Astrocyte of the cerebellum (primary cell): ENCODE measurements around the gene POLD1.

Experiments used
- DNase-seq: peaks from one replicate; pipeline ENCODE4 v3.0.0-alpha.2; 2011; ENCODE audit warnings: low read depth
- H3K4me3 ChIP-seq: 2 replicates; pipeline ENCODE4 v1.5.1; 2011; ENCODE audit warnings: mild to moderate bottlenecking, low read depth, low read length, moderate library complexity
- in situ Hi-C: cut with HindIII; loops from 2 replicates; pipeline ENCODE4 v1.10.0; 2017; ENCODE audit warnings: low sequenced_read_pairs
- TF ChIP-seq, protein P1 (sequence below): IDR thresholded peaks from 2 replicates; pipeline ENCODE4 v1.5.1; 2012; ENCODE audit warnings: low read length, low read depth, moderate library complexity, mild to moderate bottlenecking; ENCODE audit errors: missing control alignments

POLD1 gene

DNA sequence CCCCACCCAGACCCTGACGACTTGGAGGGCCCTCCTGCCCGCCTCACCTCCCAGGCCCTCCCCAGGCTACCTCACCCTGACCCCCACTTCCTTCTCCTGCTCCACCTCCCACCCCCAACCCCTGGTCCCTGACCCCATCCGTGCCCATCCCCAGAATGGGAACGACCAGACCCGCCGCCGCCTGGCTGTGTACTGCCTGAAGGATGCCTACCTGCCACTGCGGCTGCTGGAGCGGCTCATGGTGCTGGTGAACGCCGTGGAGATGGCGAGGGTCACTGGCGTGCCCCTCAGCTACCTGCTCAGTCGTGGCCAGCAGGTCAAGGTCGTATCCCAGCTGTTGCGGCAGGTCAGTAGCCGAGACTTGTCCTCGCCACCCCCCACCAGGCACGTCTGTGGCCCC lies 22.7 kb downstream of the POLD1 start:
- TF ChIP-seq, protein P1, sequence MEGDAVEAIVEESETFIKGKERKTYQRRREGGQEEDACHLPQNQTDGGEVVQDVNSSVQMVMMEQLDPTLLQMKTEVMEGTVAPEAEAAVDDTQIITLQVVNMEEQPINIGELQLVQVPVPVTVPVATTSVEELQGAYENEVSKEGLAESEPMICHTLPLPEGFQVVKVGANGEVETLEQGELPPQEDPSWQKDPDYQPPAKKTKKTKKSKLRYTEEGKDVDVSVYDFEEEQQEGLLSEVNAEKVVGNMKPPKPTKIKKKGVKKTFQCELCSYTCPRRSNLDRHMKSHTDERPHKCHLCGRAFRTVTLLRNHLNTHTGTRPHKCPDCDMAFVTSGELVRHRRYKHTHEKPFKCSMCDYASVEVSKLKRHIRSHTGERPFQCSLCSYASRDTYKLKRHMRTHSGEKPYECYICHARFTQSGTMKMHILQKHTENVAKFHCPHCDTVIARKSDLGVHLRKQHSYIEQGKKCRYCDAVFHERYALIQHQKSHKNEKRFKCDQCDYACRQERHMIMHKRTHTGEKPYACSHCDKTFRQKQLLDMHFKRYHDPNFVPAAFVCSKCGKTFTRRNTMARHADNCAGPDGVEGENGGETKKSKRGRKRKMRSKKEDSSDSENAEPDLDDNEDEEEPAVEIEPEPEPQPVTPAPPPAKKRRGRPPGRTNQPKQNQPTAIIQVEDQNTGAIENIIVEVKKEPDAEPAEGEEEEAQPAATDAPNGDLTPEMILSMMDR: no peak
- H3K4me3 ChIP-seq: no peak overlapping the region
- DNase-seq: no peak
- in situ Hi-C loops: no loop called here

DNA sequence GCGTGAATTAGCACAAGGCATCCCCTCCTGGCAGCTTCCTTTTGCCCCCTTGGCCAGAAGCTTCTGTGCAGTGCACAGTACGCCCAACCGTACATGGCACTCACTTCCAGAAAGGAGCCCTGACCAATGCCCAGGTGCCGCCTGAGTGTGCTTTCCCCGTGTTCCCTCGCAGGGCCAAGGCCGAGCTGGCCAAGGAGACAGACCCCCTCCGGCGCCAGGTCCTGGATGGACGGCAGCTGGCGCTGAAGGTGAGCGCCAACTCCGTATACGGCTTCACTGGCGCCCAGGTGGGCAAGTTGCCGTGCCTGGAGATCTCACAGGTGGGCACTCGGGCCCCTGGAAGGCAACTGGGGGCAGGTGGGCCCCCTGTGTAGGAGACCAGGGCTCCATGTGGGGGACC lies 25.2 kb downstream of the POLD1 start:
- no peak overlapping the region for H3K4me3 ChIP-seq
- in situ Hi-C loops: no loop called here
- no peak for DNase-seq
- TF ChIP-seq, protein P1: no peak

DNA sequence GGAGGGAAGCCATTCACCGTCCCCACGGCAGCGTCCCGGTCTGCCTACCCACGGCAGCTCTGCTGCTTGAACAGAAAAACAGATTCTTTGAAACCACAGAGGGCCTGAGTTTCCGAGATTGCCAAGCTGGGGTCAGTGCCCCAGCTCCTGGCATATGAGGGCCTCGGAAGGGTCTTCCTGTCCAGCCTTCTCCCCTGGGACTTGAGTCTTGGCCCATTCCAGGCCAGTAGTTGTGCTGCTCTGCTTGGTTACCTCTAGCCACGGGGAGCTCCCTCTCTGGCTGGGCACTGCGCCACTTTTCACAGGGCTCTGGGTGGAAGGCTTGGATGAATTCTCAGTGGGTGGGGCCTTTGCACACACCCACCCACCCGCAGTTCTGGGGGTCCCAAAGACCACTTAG lies 26.0 kb downstream of the POLD1 start:
- no peak for DNase-seq
- H3K4me3 ChIP-seq: no peak overlapping the region
- in situ Hi-C loops: no loop called here
- TF ChIP-seq, protein P1: no peak

DNA sequence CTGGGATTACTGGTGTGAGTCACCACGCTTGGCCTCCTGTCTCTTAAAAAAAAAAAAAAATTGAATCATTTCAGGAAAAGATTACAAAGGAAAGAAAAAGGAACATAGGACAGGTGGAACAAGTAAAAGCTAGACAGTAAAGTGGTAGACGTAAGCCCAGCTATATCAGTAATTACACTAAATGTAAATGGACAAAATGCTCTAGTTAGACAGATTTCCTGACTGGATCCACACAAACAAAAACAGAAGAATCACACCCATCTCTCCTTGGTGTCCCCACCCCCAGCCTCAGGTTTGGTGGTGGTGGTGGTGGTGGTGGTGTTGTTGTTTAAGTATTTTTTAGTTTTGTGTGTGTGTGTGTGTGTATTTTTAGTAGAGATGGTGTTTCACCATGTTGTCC lies 28.3 kb downstream of the POLD1 start:
- in situ Hi-C loops: no loop called here
- H3K4me3 ChIP-seq: no peak overlapping the region
- no peak for DNase-seq
- TF ChIP-seq, protein P1: no peak

DNA sequence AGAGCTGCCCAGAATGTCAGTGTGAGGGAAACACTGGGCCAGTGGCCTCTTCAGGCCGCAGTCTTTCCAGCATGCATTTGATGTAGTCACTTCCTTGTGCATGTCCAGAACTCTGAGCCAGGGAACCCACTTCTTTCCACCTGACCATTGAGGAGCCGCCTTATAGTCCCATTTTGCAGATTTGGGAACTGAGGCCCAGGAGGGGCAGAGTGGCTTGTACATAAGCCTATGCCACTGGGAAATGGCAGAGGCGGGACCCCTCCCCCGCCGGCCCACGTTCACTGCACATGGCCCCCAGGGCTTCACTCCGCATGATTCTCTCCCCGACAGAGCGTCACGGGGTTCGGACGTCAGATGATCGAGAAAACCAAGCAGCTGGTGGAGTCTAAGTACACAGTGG lies 28.9 kb downstream of the POLD1 start:
- in situ Hi-C loops: no loop called here
- no peak overlapping the region for H3K4me3 ChIP-seq
- no peak for DNase-seq
- TF ChIP-seq, protein P1: no peak

DNA sequence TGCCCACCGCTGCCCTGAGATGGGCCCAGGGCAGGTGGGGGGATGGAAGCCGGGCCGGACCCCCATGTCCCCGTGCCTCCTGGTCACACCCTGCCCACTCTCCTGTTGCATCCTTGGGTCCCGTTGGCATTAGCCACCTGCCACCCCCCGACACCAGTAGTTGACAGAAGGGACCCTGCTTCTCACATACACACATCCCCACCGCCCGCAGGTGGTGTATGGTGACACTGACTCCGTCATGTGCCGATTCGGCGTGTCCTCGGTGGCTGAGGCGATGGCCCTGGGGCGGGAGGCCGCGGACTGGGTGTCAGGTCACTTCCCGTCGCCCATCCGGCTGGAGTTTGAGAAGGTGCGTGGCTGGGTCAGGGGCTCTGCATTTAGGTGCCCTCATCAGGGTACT lies 29.4 kb downstream of the POLD1 start:
- no peak for DNase-seq
- H3K4me3 ChIP-seq: no peak overlapping the region
- in situ Hi-C loops: no loop called here
- TF ChIP-seq, protein P1: no peak
